Fibroblast of skin of left quadriceps (primary cell): Measurements from ENCODE around the gene PPP6R3.

Experiments
- DNase-seq, 2 experiments: peaks; one replicate each; pipeline ENCODE4 v3.0.0-alpha.2; 2013; ENCODE audit warnings: low read depth in 2 of 2

Gene PPP6R3

DNA sequence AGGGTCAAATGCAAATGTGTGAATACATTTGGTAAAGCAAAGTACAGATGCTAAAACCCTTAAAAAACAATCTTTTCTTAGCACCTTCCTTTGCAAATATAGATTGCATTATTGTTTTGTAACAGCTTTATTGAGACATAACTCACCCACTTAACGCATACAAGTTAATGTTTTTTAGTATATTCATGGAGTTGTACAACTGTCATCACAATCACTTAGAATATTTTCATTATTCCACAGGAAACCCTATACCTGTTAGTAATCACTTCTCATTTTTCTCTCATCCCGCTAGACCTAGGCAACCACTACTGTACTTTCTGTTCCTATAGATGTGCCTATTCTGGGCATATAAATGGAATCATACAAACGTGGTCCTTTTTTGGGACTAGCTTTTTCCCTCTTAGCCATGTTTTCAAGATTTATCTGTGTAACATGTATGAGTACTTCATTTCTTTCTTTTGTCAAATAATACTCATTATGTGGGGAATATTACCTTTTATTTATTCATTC lies 34.7 kb downstream of the PPP6R3 start:
- no peak for DNase-seq

GRCh38 chr11:68495872-68496271 lies 35.3 kb downstream of the PPP6R3 start:
- DNase-seq = no peak

DNA sequence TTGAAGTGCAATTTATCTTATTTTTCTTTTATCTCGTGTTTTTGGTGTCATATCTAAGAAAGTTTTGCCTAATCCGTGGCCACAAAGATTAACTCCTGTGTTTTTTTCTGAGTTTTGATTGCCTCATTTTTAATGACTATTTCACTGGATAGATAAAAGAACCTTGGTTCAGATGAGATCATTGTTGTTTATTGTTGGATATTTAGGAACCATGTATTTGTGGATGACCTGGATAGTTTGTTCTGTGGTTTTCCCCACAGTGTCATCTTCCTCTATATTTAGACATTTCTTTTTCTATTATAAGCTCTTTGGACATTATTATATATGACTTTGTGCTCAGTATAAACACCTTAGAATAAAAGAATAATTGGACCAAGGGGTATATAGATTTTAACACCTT lies 37.2 kb downstream of the PPP6R3 start:
- DNase-seq = no peak

- DNase-seq = no peak
Measured at GRCh38 chr11:68498321-68498720, 37.8 kb downstream of the PPP6R3 start.

- DNase-seq = no peak
Measured at GRCh38 chr11:68498903-68499883, 38.6 kb downstream of the PPP6R3 start.

DNA sequence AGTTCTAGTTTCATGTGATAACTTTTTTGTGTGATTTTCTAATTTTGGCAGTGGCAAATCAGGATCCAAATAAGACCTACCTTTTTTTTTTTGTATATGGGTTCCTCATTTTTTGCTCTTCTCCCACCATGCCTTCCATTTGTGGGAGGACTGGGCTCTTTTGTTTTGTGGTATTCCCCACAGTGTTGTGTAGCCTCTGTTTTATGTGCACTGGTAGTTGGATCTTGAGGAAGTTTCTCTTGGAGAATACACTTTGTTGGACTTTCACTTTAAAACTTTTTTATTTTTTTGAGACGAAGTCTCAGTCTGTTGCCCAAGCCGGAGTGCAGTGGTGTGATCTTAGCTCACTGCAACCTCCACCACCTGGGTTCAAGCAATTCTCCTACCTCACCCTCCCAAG lies 39.7 kb downstream of the PPP6R3 start:
- no peak for DNase-seq

DNA sequence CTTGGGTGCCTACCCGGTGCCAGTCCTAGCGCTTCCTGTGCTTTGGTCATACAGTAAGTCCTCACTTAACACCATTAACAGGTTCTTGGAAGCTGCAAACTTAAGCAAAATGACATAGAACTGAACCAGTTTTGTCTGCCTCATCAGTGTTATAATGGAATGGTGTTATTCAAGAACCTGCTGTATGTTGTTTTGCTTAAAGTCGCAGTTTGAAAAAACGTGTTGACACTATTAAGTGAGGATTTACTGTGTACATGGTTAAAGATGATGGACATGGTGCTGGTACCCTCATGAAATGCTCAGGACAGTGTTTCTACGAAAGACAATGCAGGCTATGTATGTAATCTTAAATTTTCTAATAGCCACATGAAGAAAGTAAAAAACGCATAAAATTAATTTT lies 41.3 kb downstream of the PPP6R3 start:
- DNase-seq = no peak

- DNase-seq = no peak
Measured at GRCh38 chr11:68503251-68503687, 42.7 kb downstream of the PPP6R3 start.

- DNase-seq = no peak
Measured at GRCh38 chr11:68503792-68504191, 43.2 kb downstream of the PPP6R3 start.

GRCh38 chr11:68504432-68505066 lies 44.0 kb downstream of the PPP6R3 start:
- no peak for DNase-seq

DNA sequence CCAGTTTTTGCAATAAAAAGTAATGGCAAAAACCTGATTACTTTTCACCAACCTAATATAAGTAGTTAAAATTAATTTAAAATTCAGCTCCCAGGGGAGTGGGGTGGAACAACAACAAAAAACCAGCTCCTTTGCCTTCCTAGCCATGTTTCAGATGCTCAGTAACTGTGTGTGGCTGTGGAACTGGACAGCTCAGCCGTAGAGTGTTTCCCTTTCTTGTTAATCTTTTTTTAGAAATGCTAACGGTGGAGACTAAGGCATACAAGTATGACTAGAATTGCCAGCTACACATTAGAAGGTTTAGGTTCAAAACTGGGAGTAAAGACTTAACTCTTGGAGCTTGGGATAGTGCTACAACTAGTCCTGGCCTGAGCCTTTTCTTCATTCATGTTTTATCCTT lies 45.0 kb downstream of the PPP6R3 start:
- no peak for DNase-seq

DNA sequence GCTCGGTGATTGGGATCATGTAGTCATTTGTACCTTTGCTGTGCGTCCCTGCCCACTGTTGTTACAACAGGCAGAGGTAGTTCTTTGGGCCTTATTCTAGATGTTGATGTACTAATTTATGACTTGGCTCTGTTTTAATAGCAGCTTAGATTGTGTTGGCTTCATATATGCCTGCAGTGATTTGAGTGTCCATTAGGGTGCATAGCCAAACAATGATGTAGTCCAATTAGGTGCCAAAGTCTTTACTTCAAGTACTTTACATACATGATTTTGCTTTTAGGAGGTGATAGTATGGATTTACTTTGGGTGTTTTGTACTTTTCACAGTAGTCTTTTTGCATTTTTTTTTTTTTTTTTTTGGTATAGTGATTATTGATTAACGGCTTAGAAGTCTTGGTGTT lies 46.4 kb downstream of the PPP6R3 start:
- DNase-seq = no peak

GRCh38 chr11:68508425-68508824 lies 47.9 kb downstream of the PPP6R3 start:
- DNase-seq = peak in 1 of 2 experiments; percentile 18

GRCh38 chr11:68509066-68509465 lies 48.5 kb downstream of the PPP6R3 start:
- peak; percentile 63 to 74 for DNase-seq

GRCh38 chr11:68513930-68514487 lies 53.5 kb downstream of the PPP6R3 start:
- DNase-seq = no peak

DNA sequence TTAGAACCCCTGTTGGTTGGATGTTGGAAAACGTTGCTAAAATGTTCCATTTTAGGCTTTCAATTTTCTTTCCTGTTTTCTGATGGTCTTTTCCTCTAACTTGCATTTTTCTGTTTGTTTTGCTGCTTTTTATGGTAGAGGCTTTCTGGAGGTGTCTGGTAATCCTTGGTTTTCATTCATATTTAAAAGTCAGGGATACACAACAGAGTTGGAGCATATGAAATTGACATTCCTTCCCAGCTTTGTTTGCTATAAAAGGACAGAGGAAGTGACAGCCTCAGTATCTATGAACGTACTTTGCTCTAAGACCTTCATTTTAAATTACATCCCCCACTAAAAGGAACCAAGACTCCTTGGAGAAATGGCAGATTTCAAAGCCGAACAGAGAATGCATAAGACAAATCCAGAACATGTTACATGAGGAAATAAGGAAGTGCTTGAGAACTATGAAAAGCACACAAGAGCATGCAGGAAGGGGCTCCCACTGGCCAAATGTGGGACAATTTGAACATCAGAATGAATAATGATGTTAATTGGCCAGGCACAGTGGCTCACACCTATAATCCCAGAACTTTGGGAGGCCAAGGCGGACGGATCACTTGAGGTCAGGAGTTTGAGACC lies 56.7 kb downstream of the PPP6R3 start:
- no peak for DNase-seq

GRCh38 chr11:68518191-68518590 lies 57.6 kb downstream of the PPP6R3 start:
- no peak for DNase-seq

DNA sequence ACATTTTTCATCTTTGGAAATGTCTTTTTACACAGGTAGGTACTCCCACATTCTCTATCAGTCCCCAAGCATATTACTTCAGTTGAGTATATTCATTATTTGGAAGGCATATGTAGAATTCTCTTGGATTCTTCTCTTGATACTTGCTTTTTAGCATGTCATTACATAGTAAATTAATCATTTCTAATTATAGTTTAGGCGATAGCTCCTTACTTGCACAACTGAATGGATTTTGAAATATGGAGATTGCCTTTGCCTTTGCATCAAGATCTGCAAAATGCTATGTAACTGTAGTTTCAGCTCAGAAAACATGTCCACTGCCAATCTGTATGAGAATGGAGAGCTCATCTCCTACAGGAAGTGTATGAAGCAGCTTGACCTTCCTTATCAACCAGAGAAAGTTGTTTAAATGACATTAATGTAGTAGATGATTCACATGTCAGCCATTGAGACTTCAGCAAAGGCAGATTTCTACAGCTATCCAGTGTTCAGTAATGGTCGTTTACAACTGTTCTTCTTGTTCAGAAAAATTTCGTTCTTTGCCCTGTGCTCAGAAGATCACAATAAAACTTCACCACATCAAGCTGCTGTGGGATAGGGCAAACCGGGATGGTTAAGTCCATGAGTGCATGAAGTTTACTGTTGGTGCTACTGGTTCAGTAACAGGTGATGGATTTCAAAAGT lies 61.6 kb downstream of the PPP6R3 start:
- DNase-seq = no peak

DNA sequence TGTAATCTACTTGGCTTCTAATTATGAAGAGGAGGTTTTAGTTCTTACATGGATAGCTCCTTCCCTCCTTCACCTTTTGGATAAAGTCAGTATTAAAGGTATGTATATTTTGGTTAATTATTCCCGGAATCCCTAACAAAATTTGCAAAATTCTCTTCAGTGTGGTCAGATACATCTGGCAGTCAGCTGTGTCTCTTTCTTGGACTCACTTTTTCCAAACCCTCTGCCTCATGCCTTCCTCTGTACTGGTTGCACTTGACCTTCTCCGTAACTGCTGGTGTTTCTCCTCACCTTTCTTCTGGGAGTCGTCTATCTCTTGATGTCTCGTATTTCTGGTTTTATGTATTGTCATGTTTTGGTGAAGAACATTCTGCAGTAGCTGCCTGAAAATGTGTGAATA lies 62.5 kb downstream of the PPP6R3 start:
- DNase-seq = no peak

- no peak for DNase-seq
Measured at GRCh38 chr11:68523743-68524142, 63.2 kb downstream of the PPP6R3 start.

- no peak for DNase-seq
Measured at GRCh38 chr11:68524213-68524612, 63.7 kb downstream of the PPP6R3 start.
